ENCODE measurements around the gene IPCEF1. TPM values are rescaled to one million over a fixed set of nuclear protein-coding genes. Genes with fewer than 3 reads are reported as not detected.
A peak's percentile ranks its signal among the peaks of the same experiment; 100 is the strongest.

Gene IPCEF1
- total and polyA plus RNA-seq, 2 donors, result 6.5 to 13.1 TPM

- no peaks in the 10 kb centered on the region for H3K27me3 ChIP-seq (ENCODE audit: control insufficient read depth in 2 of 2, insufficient read depth in 1 of 2, low read length in 1 of 2)
- DNase-seq (ENCODE audit: low read depth in 6 of 9, low spot score in 9 of 9), result no peak
- no peaks in the 10 kb centered on the region for H3K36me3 ChIP-seq (ENCODE audit: control insufficient read depth in 2 of 2, insufficient read depth in 2 of 2, low read length in 1 of 2)
- no peak overlapping the region for H3K27ac ChIP-seq (ENCODE audit: low read depth in 1 of 2, low read length in 1 of 2)
- H3K9me3 ChIP-seq (ENCODE audit: control insufficient read depth in 2 of 2, insufficient read depth in 1 of 2, low read length in 1 of 2), result no peaks in the 10 kb centered on the region
- no peaks in the 10 kb centered on the region for H3K4me1 ChIP-seq (ENCODE audit: control insufficient read depth in 2 of 2, insufficient read depth in 2 of 2, low read length in 2 of 2)
- no peak overlapping the region for H3K4me3 ChIP-seq (ENCODE audit: low read length in 2 of 2)
- 44% methylated on average over 2 of the region's 2 CpGs for WGBS
These were observed 24.1 kb upstream of the IPCEF1 start for GRCh38 chr6:154380741-154381140.

DNA sequence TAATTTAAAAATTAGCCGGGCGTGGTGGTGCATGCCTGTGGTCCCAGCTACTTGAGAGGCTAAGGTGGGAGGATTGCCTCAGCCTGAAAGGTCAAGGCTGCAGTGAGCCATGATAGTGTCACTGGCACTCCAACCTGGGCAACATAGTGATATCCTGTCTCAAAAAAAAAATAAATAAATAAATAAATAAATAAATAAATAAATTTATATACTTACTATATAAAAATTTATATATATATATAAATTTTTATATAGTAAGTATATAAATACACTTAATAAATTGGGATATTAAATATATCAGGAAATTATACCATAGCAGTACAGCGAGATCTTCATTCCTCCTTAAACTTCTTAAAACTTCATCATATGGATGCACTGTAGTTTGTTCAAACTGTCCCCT lies 23.0 kb upstream of the IPCEF1 start:
- Histone ChIP-seq H3K27me3 (ENCODE audit: control insufficient read depth in 2 of 2, insufficient read depth in 1 of 2, low read length in 1 of 2) (no peaks in the 10 kb centered on the region), H3K27ac (ENCODE audit: low read depth in 1 of 2, low read length in 1 of 2) (no peak overlapping the region), H3K9me3 (ENCODE audit: control insufficient read depth in 2 of 2, insufficient read depth in 1 of 2, low read length in 1 of 2) (no peaks in the 10 kb centered on the region), H3K4me3 (ENCODE audit: low read length in 2 of 2) (no peak overlapping the region), H3K4me1 (ENCODE audit: control insufficient read depth in 2 of 2, insufficient read depth in 2 of 2, low read length in 2 of 2) (no peaks in the 10 kb centered on the region), H3K36me3 (ENCODE audit: control insufficient read depth in 2 of 2, insufficient read depth in 2 of 2, low read length in 1 of 2) (no peaks in the 10 kb centered on the region)
- DNase-seq (ENCODE audit: low read depth in 6 of 9, low spot score in 9 of 9), result no peak
- 99% methylated on average over 3 of the region's 3 CpGs for WGBS

DNA sequence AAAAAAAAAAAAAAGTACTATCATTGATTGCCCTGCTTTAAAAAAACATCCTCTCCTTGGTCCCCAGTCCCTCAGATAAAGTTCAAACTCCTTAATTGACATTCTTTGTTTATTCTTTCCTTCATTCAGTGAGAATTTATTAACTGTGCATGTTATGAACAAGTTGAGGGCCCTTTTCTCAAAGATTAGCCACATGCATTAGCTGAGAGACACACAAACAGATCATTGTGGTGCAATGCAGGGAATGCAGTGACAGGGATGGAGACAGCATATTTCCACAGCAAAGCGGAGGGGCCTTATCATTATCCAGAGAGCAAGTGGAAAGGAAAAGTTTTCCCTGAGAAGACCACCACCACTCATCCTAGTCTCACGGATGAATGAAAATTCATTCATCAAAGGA lies 21.9 kb upstream of the IPCEF1 start:
- WGBS, result 97% methylated on average over 2 of the region's 2 CpGs
- DNase-seq (ENCODE audit: low read depth in 6 of 9, low spot score in 9 of 9), result no peak

DNA sequence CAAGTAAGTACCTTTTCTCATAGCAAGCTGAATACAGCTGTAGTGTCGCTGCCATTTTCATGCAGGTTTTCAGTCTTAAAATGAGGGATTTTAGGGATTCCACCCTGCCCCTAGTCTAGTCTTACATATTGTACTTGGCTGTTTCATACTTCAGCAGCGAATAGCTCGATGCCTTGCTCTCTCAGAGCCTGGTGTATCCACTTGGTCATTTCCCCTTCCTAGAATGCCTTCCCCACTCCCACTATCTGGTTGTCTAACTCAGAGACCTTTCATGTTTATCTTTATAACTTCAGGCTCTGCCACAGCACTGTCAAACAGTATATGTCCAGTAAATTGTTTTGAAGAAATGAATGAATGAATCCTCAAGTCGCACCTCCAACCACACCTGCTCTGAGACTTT lies 21.1 kb upstream of the IPCEF1 start:
- Histone ChIP-seq H3K27me3 (ENCODE audit: control insufficient read depth in 2 of 2, insufficient read depth in 1 of 2, low read length in 1 of 2) (no peaks in the 10 kb centered on the region), H3K36me3 (ENCODE audit: control insufficient read depth in 2 of 2, insufficient read depth in 2 of 2, low read length in 1 of 2) (no peaks in the 10 kb centered on the region), H3K4me1 (ENCODE audit: control insufficient read depth in 2 of 2, insufficient read depth in 2 of 2, low read length in 2 of 2) (no peaks in the 10 kb centered on the region), H3K27ac (ENCODE audit: low read depth in 1 of 2, low read length in 1 of 2) (no peak overlapping the region), H3K9me3 (ENCODE audit: control insufficient read depth in 2 of 2, insufficient read depth in 1 of 2, low read length in 1 of 2) (no peaks in the 10 kb centered on the region), H3K4me3 (ENCODE audit: low read length in 2 of 2) (no peak overlapping the region)
- 98% methylated on average over 4 of the region's 4 CpGs for WGBS
- no peak for DNase-seq (ENCODE audit: low read depth in 6 of 9, low spot score in 9 of 9)

More for the DNA sequence above, 21.9 kb upstream of the IPCEF1 start:
- H3K27ac ChIP-seq (ENCODE audit: low read depth in 1 of 2, low read length in 1 of 2), result no peak overlapping the region
- no peaks in the 10 kb centered on the region for H3K27me3 ChIP-seq (ENCODE audit: control insufficient read depth in 2 of 2, insufficient read depth in 1 of 2, low read length in 1 of 2)
- no peak overlapping the region for H3K4me3 ChIP-seq (ENCODE audit: low read length in 2 of 2)
- H3K36me3 ChIP-seq (ENCODE audit: control insufficient read depth in 2 of 2, insufficient read depth in 2 of 2, low read length in 1 of 2), result no peaks in the 10 kb centered on the region
- no peaks in the 10 kb centered on the region for H3K4me1 ChIP-seq (ENCODE audit: control insufficient read depth in 2 of 2, insufficient read depth in 2 of 2, low read length in 2 of 2)
- H3K9me3 ChIP-seq (ENCODE audit: control insufficient read depth in 2 of 2, insufficient read depth in 1 of 2, low read length in 1 of 2), result no peaks in the 10 kb centered on the region

- H3K27me3 ChIP-seq (ENCODE audit: control insufficient read depth in 2 of 2, insufficient read depth in 1 of 2, low read length in 1 of 2), result no peaks in the 10 kb centered on the region
- no peak overlapping the region for H3K27ac ChIP-seq (ENCODE audit: low read depth in 1 of 2, low read length in 1 of 2)
- no peaks in the 10 kb centered on the region for H3K4me1 ChIP-seq (ENCODE audit: control insufficient read depth in 2 of 2, insufficient read depth in 2 of 2, low read length in 2 of 2)
- H3K4me3 ChIP-seq (ENCODE audit: low read length in 2 of 2), result no peak overlapping the region
- H3K36me3 ChIP-seq (ENCODE audit: control insufficient read depth in 2 of 2, insufficient read depth in 2 of 2, low read length in 1 of 2), result no peaks in the 10 kb centered on the region
- WGBS, result 95% methylated on average over 2 of the region's 2 CpGs
- DNase-seq (ENCODE audit: low read depth in 6 of 9, low spot score in 9 of 9), result no peak
- H3K9me3 ChIP-seq (ENCODE audit: control insufficient read depth in 2 of 2, insufficient read depth in 1 of 2, low read length in 1 of 2), result no peaks in the 10 kb centered on the region
These were observed 17.4 kb upstream of the IPCEF1 start for GRCh38 chr6:154373971-154374370.

DNA sequence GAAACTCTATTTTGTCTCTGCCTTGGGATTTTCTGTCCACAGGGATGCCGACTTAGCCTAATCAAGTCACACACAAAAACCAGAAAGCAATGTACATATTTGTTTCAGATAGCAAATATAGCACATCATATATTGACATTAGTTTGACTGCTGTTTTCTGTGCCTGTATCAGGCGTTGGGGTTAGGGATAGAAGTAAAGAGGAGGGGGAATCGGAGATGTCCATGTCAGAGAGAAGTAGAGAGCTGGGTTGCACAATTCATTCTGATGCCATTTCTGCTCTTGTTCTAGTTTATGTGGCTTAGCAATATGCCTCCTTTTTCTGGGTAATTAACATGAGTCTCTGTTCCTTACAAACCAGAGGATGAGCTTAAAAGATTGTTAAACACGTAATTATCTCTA lies 14.7 kb upstream of the IPCEF1 start:
- no peak for DNase-seq (ENCODE audit: low read depth in 6 of 9, low spot score in 9 of 9)
- Histone ChIP-seq H3K36me3 (ENCODE audit: control insufficient read depth in 2 of 2, insufficient read depth in 2 of 2, low read length in 1 of 2) (no peaks in the 10 kb centered on the region), H3K4me3 (ENCODE audit: low read length in 2 of 2) (no peak overlapping the region), H3K27ac (ENCODE audit: low read depth in 1 of 2, low read length in 1 of 2) (no peak overlapping the region), H3K9me3 (ENCODE audit: control insufficient read depth in 2 of 2, insufficient read depth in 1 of 2, low read length in 1 of 2) (no peaks in the 10 kb centered on the region), H3K27me3 (ENCODE audit: control insufficient read depth in 2 of 2, insufficient read depth in 1 of 2, low read length in 1 of 2) (no peaks in the 10 kb centered on the region), H3K4me1 (ENCODE audit: control insufficient read depth in 2 of 2, insufficient read depth in 2 of 2, low read length in 2 of 2) (no peaks in the 10 kb centered on the region)
- 97% methylated on average over 4 of the region's 4 CpGs for WGBS

DNA sequence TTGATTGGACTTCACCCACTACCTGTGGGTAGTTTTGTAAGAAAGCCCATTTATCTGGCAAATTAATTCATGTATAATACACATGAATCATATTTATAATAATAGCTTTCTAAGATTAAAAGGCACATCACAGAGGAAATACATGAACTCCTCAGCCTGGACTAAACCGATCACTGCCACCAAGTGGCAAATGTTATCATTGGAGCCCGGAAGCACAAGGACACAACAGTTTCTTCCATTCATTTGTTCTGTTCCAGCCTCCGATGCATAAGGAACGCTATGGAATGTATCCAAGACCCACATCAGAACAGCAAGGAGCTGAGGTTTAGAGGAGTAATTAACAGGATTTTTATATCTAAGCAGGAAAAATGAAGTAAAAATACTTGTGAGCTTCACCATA lies 13.9 kb upstream of the IPCEF1 start:
- Histone ChIP-seq H3K27me3 (ENCODE audit: control insufficient read depth in 2 of 2, insufficient read depth in 1 of 2, low read length in 1 of 2) (no peaks in the 10 kb centered on the region), H3K9me3 (ENCODE audit: control insufficient read depth in 2 of 2, insufficient read depth in 1 of 2, low read length in 1 of 2) (no peaks in the 10 kb centered on the region), H3K4me3 (ENCODE audit: low read length in 2 of 2) (no peak overlapping the region), H3K4me1 (ENCODE audit: control insufficient read depth in 2 of 2, insufficient read depth in 2 of 2, low read length in 2 of 2) (no peaks in the 10 kb centered on the region), H3K27ac (ENCODE audit: low read depth in 1 of 2, low read length in 1 of 2) (no peak overlapping the region), H3K36me3 (ENCODE audit: control insufficient read depth in 2 of 2, insufficient read depth in 2 of 2, low read length in 1 of 2) (no peaks in the 10 kb centered on the region)
- WGBS, result 37% methylated on average over 4 of the region's 4 CpGs
- DNase-seq (ENCODE audit: low read depth in 6 of 9, low spot score in 9 of 9), result peak in 2 of 9 donors; percentile 21 to 40

GRCh38 chr6:154367839-154368695 lies 11.5 kb upstream of the IPCEF1 start:
- no peak overlapping the region for H3K4me3 ChIP-seq (ENCODE audit: low read length in 2 of 2)
- no peaks in the 10 kb centered on the region for H3K27me3 ChIP-seq (ENCODE audit: control insufficient read depth in 2 of 2, insufficient read depth in 1 of 2, low read length in 1 of 2)
- no peaks in the 10 kb centered on the region for H3K4me1 ChIP-seq (ENCODE audit: control insufficient read depth in 2 of 2, insufficient read depth in 2 of 2, low read length in 2 of 2)
- peak overlapping the region in 1 of 2 donors; percentile 21 for H3K27ac ChIP-seq (ENCODE audit: low read depth in 1 of 2, low read length in 1 of 2)
- H3K36me3 ChIP-seq (ENCODE audit: control insufficient read depth in 2 of 2, insufficient read depth in 2 of 2, low read length in 1 of 2), result no peaks in the 10 kb centered on the region
- H3K9me3 ChIP-seq (ENCODE audit: control insufficient read depth in 2 of 2, insufficient read depth in 1 of 2, low read length in 1 of 2), result no peaks in the 10 kb centered on the region
- 72% methylated on average over 9 of the region's 9 CpGs for WGBS
- no peak for DNase-seq (ENCODE audit: low read depth in 6 of 9, low spot score in 9 of 9)

DNA sequence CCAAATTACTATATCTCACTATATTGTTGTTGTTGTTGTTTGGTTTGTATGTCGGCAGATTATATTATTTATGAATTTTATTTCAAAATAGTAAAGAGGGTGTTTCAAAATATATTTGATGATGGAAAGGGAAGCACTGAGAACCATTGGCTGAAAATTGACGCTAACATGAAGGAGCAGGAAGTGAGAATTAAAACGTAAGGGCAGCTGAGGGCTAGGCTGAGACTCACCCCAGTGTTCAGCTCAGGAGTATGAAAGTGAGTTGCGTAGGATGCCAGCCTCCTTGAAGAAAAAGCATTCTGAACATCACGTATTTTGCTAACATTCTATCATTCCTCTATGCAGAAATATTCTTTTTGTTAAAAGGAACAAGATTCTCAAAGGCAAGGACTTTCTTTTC lies 10.7 kb upstream of the IPCEF1 start:
- no peaks in the 10 kb centered on the region for H3K36me3 ChIP-seq (ENCODE audit: control insufficient read depth in 2 of 2, insufficient read depth in 2 of 2, low read length in 1 of 2)
- WGBS, result 94% methylated on average over 5 of the region's 5 CpGs
- no peak overlapping the region for H3K27ac ChIP-seq (ENCODE audit: low read depth in 1 of 2, low read length in 1 of 2)
- no peak overlapping the region for H3K4me3 ChIP-seq (ENCODE audit: low read length in 2 of 2)
- no peaks in the 10 kb centered on the region for H3K9me3 ChIP-seq (ENCODE audit: control insufficient read depth in 2 of 2, insufficient read depth in 1 of 2, low read length in 1 of 2)
- no peaks in the 10 kb centered on the region for H3K27me3 ChIP-seq (ENCODE audit: control insufficient read depth in 2 of 2, insufficient read depth in 1 of 2, low read length in 1 of 2)
- DNase-seq (ENCODE audit: low read depth in 6 of 9, low spot score in 9 of 9), result no peak
- H3K4me1 ChIP-seq (ENCODE audit: control insufficient read depth in 2 of 2, insufficient read depth in 2 of 2, low read length in 2 of 2), result no peaks in the 10 kb centered on the region

Data from thymus (tissue), 11 donors.